ENCODE results near the gene SIRT3.
"Not testable (repeated sequence)": the region's sequence is repeated elsewhere in the genome, so short reads cannot be mapped to it uniquely, and the experiment has no call there.

Gene SIRT3

DNA sequence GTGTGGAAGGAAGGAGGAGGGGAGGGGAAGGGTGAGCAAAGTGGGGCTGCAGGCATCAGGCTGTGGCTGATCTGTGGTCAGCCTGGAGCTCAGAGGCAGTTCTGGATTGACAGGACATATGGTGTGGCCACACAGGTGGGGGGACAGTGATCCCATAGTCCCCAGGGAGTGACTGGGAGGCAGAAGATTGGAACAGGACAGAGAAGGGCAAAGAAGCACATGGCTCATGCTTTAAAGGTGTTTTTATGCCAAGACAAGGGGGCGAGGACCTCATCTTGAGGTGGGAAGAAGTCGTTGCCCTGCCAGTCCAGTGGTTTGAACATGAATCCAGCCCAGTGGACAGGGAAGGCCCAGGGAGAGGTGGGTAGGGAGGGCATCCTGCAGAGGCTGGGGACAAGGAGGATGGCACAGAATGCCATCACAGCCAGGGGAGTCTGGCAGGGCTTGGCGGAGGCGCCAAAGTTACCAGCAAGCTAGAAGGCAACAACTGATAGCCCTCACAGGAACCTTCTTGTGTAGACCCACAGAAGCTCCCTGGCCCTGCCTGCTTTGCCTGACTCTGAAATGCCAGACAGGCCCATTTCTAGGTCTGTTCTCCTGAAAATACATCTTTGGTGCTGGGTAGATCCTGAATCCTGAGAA lies 32.1 kb downstream of the SIRT3 start:
- Mint-ChIP-seq H3K4me3 (no peak overlapping the region), H3K4me1 (peaks cover 52% of the 10 kb centered on the region), H3K36me3 (peaks cover 29% of the 10 kb centered on the region), H3K27ac (peak overlapping the region; percentile 64), H3K9me3 (no peaks in the 10 kb centered on the region), H3K27me3 (peaks cover 7% of the 10 kb centered on the region)
- no peak for DNase-seq
- CTCF ChIA-PET: interaction anchor here (1.3 kb wide), 1 partner anchor 158 kb away, joined by 4 read pairs; no protein-coding TSS in a partner anchor

DNA sequence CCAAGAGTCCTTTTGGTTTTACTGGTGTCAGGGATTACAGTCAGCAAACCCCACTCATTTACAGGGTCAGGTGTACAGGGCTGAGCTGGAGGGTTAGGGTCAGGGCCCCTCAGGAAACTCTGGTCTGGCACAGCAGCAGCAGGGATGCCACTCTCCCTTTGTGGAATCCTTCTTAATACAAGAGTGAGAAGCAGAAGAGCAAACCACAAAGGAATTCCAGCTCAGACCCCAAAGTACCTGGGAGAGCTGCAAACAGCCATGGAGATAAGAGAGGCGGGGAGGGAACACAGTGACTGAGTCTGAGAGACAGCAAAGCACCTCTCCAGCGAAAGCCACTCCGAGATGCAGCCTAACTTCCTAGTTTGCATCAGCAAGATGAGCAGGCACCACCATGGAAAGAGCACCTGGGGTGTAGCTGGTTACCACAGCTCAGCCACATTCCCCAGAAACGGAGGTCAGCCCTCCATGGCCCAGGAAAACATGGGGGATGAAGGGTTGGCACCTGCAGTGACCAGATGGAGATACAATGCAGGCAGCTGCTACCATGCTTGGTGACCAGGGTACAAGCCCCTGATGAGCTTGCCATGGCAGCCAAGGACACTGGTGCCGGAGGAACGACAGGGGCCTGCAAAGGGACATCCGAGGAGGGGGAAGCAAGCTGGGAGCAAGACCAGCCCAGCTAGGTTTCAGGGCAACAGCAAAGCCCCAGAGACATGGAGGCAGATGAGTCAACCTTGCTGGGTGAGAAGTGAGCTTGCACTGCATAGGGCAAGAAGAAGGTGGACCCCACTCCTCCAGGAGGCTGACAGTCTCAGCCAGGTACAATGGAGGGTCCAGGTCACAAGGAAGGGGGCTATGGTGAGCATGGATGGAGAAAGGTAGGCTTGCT lies 32.8 kb downstream of the SIRT3 start:
- Mint-ChIP-seq H3K4me1 (peaks cover 51% of the 10 kb centered on the region), H3K4me3 (no peak overlapping the region), H3K36me3 (peaks cover 29% of the 10 kb centered on the region), H3K9me3 (no peaks in the 10 kb centered on the region), H3K27ac (peak overlapping the region; percentile 64), H3K27me3 (peaks cover 7% of the 10 kb centered on the region)
- CTCF ChIA-PET: interaction anchor here (1.3 to 1.4 kb wide), 2 partner anchors 47 to 159 kb away, joined by 3 to 4 read pairs; no protein-coding TSS in a partner anchor
- DNase-seq: no peak

DNA sequence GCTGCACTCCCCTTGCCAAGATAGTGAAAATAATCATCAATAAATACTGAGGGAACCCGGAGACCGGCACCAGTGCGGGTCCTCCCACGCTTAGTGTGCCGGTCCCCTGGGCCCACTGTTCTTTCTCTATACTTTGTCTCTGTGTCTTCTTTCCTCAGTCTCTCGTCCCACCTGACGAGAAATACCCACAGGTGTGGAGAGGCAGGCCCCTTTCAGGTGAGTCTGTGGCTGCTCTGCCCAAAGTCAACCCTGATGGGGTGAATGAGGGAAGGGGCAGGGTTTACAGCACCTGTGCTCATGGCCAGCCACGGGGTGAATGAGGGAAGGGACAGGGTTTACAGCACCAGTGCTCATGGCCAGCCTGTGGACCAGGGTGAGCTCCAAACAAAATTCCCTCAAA lies 33.7 kb downstream of the SIRT3 start:
- H3K27me3 Mint-ChIP-seq: peaks cover 4% of the 10 kb centered on the region
- H3K36me3 Mint-ChIP-seq: peaks cover 29% of the 10 kb centered on the region
- DNase-seq: peak; percentile 21
- CTCF ChIA-PET: interaction anchor here (1.3 to 1.4 kb wide), 2 partner anchors 48 to 160 kb away, joined by 3 to 4 read pairs; no protein-coding TSS in a partner anchor
- peak overlapping the region; percentile 81 for H3K27ac Mint-ChIP-seq
- peaks cover 51% of the 10 kb centered on the region for H3K4me1 Mint-ChIP-seq
- H3K4me3 Mint-ChIP-seq: peak overlapping the region; percentile 32
- H3K9me3 Mint-ChIP-seq: no peaks in the 10 kb centered on the region

DNA sequence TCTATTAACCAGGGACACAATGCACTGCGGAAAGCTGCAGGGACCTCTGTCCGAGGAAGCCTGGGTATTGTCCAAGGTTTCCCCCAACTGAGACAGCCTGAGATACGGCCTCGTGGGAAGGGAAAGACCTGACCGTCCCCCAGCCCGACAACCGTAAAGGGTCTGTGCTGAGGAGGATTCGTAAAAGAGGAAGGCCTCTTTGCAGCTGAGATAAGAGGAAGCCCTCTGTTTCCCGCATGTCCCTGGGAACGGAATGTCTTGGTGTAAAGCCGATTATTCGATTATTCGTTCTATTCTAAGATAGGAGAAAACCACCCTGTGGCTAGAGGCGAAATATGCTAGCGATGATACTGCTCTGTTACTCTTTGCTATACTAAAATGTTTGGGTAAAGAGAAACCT lies 34.2 kb downstream of the SIRT3 start:
- peaks cover 51% of the 10 kb centered on the region for H3K4me1 Mint-ChIP-seq
- peak overlapping the region; percentile 81 for H3K27ac Mint-ChIP-seq
- H3K4me3 Mint-ChIP-seq: peak overlapping the region; percentile 32
- no peaks in the 10 kb centered on the region for H3K9me3 Mint-ChIP-seq
- peaks cover 27% of the 10 kb centered on the region for H3K36me3 Mint-ChIP-seq
- H3K27me3 Mint-ChIP-seq: no peaks in the 10 kb centered on the region
- CTCF ChIA-PET: no interaction called here
- no peak for DNase-seq

DNA sequence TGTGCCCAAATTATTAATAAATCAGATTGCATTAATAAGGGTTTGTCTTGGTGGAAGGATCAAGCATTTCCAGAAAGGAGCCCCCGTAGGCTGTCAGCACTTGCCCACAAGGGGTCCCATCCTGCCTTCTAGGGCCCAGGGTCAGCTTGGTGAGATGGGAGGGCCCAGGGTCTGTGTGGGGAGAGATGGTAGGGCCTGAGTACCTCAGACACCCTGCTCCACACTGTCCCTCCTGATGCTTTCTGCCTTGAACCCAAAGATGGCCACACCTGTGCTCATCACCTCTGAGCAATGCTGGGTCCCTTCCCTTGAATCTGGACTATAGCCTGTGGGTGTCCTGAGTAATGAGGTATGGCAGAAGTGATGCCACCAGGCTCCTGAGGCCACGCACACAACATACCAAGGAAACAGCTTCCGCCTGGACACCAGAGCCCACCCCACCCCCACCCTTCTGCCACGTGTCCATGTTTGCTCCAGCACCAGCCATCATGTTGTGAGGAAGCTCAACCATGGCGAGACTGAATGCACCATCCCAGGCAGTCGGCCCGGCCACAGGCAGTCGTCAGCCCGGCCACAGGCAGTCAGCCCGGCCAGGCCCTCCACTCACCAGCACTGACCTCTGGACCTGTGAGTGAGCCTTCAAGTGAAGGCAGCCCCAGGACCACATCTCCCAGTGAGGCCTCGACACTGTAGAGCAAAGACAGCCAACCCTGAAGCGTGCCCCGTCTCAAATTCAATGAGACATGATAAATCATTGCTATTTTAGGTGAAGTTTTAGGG lies 35.7 kb downstream of the SIRT3 start:
- Mint-ChIP-seq H3K27me3 (no peaks in the 10 kb centered on the region), H3K4me3 (no peak overlapping the region), H3K27ac (peak overlapping the region; percentile 7), H3K36me3 (peaks cover 24% of the 10 kb centered on the region), H3K9me3 (no peaks in the 10 kb centered on the region), H3K4me1 (peaks cover 43% of the 10 kb centered on the region)
- DNase-seq: no peak
- CTCF ChIA-PET: interaction anchor here (1.3 kb wide), 1 partner anchor 50 kb away, joined by 3 read pairs; no protein-coding TSS in a partner anchor

DNA sequence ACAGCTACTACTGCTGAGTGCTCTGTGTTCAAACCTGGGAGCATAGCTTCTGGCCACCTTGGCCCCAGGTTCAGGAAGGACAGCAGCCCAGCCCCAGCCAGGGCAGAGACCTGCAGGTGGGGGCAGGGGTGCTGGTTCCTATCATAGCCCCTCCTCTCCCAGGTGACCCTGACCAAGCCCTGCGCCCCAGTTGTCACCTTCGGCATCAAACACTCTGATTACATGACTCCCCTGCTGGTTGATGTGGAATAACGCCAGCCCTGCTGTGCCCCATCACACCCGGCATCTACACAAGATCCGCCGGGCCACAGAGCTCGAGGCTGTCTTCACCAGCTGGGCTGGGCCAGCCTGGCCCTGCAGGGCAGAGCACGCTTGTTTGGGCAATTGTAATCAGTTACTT lies 36.4 kb downstream of the SIRT3 start:
- no peak overlapping the region for H3K27ac Mint-ChIP-seq
- CTCF ChIA-PET: interaction anchor here (0.7 to 1.3 kb wide), 2 partner anchors 51 to 250 kb away, joined by 3 read pairs; no protein-coding TSS in a partner anchor

DNA sequence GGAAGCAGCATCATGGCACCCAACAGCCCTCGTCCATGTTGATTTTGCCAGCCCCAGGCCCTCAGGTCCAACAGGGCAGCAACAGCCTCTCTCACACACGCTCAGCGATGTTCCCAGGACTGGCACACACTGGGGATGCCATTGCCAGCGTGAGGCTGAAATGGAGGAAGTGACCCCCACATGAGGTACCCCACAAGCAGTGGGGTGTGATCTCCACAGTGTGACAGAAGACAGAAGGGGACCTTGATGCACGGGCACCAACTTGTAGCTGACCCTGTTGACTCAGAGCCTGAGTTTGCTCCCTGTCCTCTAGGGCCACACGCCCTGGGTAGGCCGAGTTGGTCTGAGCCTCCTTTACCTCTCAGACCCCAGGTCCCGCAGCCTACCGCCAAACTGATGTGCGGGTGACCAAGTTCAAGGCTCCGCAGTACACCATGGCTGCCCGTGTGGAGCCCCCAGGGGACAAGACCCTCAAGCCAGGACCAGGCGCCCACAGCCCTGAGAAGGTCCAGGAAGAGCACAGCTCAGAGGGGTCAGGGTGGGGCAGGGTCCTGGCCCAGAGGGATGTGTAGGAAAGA lies 37.0 kb downstream of the SIRT3 start:
- Mint-ChIP-seq H3K4me1 (peaks cover 33% of the 10 kb centered on the region), H3K27ac (no peak overlapping the region), H3K4me3 (no peak overlapping the region), H3K9me3 (no peaks in the 10 kb centered on the region), H3K36me3 (peaks cover 17% of the 10 kb centered on the region), H3K27me3 (no peaks in the 10 kb centered on the region)
- DNase-seq: no peak
- CTCF ChIA-PET: interaction anchor here (0.7 to 1.3 kb wide), 2 partner anchors 52 to 250 kb away, joined by 3 read pairs; no protein-coding TSS in a partner anchor

More for the DNA sequence above, 36.4 kb downstream of the SIRT3 start:
- peak; percentile 21 for DNase-seq
- Mint-ChIP-seq H3K4me3 (no peak overlapping the region), H3K27me3 (no peaks in the 10 kb centered on the region), H3K4me1 (peaks cover 39% of the 10 kb centered on the region), H3K36me3 (peaks cover 22% of the 10 kb centered on the region), H3K9me3 (no peaks in the 10 kb centered on the region)

DNA sequence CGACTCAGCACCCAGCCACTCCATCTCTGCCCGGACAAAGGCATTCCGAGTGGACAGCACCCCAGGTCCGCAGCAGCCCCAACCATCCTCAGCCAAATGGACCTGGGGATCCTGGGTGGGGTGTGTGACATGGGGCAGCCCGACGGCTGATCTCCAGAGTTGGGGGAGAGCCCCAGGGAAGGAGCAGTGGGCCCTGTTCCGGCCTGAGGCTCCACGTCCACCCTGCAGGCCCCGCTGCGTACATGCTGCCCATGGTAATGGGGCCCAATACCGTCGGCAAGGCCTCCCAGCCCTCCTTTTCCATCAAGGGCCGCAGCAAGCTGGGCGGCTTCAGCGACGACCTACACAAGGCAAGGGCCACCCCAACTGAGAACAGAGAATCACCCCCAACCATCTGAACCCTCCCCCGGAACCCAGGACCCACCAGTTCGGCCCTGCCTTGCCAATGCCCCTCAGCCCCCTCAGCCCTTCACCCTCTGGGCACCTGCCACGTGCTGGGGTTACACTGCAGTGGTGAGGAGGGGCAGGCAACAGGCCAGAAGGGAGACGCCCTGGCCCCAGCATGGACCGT lies 37.8 kb downstream of the SIRT3 start:
- Mint-ChIP-seq H3K9me3 (no peaks in the 10 kb centered on the region), H3K27me3 (peaks cover 4% of the 10 kb centered on the region), H3K36me3 (peaks cover 10% of the 10 kb centered on the region), H3K27ac (no peak overlapping the region), H3K4me1 (peaks cover 26% of the 10 kb centered on the region), H3K4me3 (no peak overlapping the region)
- peak; percentile 18 for DNase-seq
- CTCF ChIA-PET: no interaction called here

DNA sequence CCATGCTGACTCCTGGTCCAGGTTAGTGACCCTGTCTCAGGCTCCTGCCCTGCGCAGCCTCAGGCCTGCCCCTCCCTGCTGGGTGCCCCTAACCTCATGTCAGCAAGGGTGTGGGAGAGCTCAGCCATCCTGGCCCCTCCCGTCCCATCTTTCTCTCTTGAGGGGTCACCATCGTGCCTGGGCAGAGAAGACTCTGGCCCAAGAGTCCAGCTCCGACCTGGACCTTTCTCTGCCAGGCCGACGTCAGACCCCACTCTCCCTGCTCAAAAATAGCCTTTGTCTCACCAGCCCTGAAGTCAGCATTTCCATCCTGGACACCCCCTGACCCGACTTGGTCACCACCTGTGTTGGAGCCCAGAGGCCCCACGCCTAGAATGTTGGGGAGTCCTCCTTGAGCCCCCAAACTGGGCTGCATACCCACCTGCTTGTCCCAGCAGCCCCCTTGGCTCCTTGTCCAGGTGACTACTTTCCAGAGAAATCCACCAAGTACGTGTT lies 38.4 kb downstream of the SIRT3 start:
- Mint-ChIP-seq H3K27ac (peak overlapping the region; percentile 3), H3K4me1 (peaks cover 21% of the 10 kb centered on the region), H3K9me3 (no peaks in the 10 kb centered on the region), H3K27me3 (peaks cover 4% of the 10 kb centered on the region), H3K4me3 (no peak overlapping the region), H3K36me3 (peaks cover 5% of the 10 kb centered on the region)
- CTCF ChIA-PET: no interaction called here
- DNase-seq: no peak

DNA sequence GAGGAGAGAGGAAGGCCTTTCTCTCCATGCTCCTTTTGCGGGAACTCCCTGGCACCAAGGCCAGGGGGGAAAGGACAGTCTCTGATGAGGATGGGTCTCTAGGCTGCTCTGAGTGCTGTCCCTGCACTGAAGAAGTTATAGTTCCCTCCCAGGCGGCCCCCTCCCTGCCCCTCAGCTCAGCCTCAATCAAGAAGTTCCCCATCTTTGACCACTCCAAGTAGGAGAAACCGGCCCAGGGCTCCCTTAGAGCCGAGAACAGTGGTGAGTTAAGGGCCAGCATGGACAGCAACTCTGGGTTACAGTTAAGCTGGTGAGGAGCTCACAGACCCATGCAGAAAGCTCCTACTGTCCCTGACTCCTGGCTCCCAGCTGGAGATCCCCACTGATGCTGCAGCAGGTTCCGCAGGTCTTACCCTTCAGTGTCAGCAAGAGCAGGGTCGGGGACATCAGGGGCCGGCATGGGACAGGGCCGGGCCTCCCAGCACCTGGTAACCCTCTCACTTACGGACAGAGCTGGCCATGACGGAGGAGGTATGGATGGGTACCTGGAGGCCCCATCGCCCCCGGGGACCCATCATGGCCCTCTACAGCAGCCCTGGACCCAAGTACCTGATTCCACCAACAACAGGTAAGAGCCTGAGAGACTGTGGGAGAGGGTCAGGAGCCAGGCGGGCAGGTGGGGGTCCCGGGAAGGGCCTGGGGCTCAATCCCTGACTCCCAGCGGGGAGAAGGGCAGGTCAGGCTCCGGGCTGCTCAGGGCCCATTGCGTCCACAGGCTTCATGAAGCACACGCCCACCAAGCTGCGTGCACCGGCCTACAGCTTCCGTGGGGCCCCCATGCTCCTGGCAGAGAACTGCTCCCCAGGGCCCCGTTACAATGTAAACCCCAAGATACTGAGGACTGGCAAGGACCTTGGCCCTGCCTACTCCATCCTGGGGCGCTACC lies 39.1 kb downstream of the SIRT3 start:
- Mint-ChIP-seq H3K4me3 (no peak overlapping the region), H3K27ac (no peak overlapping the region), H3K27me3 (peaks cover 4% of the 10 kb centered on the region), H3K36me3 (peaks cover 3% of the 10 kb centered on the region), H3K4me1 (peaks cover 16% of the 10 kb centered on the region), H3K9me3 (no peaks in the 10 kb centered on the region)
- DNase-seq: no peak
- CTCF ChIA-PET: no interaction called here

DNA sequence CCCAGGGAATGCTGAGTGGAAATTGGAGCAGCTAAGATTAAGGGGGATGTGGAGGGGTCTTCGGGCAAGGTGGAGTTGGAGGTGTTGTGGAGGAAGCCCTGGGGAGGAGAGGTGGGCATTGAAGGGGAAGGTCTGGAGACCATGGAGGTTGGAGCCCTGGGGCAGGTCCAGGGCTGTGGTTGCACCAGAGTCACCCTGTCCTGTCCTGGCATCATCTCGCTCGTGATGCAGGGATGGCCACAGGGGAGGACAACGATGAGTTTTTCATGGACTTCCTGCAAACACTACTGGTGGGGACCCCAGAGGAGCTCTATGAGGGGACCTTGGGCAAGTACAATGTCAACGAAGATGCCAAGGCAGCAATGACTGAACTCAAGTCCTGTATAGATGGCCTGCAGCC lies 42.7 kb downstream of the SIRT3 start:
- H3K27me3 Mint-ChIP-seq, H3K9me3 Mint-ChIP-seq, H3K36me3 Mint-ChIP-seq, H3K27ac Mint-ChIP-seq, CTCF ChIA-PET, DNase-seq, H3K4me3 Mint-ChIP-seq: not testable (repeated sequence)
- peaks cover 13% of the 10 kb centered on the region for H3K4me1 Mint-ChIP-seq

DNA sequence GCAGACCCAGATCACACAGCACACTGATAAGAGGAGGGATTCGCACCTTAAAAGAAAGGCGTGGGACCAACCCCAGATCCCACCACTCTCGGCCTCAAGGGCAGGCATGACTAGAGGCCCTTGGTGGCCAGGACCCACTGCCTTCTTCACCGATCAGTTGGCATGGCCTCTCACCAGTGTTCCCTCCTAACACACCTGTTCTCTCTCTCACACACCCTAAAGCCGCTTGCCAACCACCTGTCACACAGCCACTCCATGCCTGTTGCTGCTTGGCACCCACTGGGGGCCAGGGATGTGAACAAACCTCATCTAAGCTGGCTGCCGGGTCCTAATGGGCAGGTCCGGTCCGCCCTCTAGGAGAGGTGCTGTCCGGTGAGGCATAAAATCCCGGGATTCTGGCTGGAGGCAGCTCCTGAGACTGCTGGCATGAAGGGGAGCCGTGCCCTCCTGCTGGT lies 43.4 kb downstream of the SIRT3 start, which contains the start of gene SCGB1C1:
SCGB1C1 (plus strand) TSS at position 405 of the 455 bp plus-strand sequence; CDS start at position 427, 22 bp downstream.
- H3K4me3 Mint-ChIP-seq, CTCF ChIA-PET, H3K36me3 Mint-ChIP-seq: not testable (repeated sequence)

More for the DNA sequence above, 43.4 kb downstream of the SIRT3 start, which contains the start of gene SCGB1C1:
- not testable (repeated sequence) for H3K27me3 Mint-ChIP-seq, DNase-seq, H3K27ac Mint-ChIP-seq, H3K9me3 Mint-ChIP-seq
- H3K4me1 Mint-ChIP-seq: peaks cover 13% of the 10 kb centered on the region
